HCT116 (cell line): Measurements from ENCODE around the gene CHRD. TPM values are rescaled to one million over a fixed set of nuclear protein-coding genes. Genes with fewer than 3 reads are reported as not detected.

Experiments
- ATAC-seq: fragments of 200-7000 bp; cut with Tn5 transposase; 2 replicates; pipeline ENCODE4 v1.9.1; 2020; ENCODE audit warnings: mild to moderate bottlenecking, moderate library complexity
- BruUV-seq: library from RNA; stranded (reverse); fragments of 400-500 nt; replicated peaks from 2 replicates; lab custom pipeline; 2021; lab: Mats Ljungman, UMichigan
- CTCF ChIA-PET: fragments of 300-600 bp; sonication (Branson Sonifier 250); formaldehyde crosslinking; loops from one replicate; lab custom pipeline; 2021; ENCODE audit warnings: antibody characterized with exemption; lab: Charles Lee
- POLR2A ChIA-PET: fragments of 300-600, 350-600 bp; sonication (Branson Sonifier 250); formaldehyde crosslinking; loops from one replicate; lab custom pipeline; 2021; ENCODE audit warnings: antibody characterized with exemption; lab: Charles Lee
- RAD21 ChIA-PET, 2 experiments: fragments of 300-600 bp; sonication (Branson Sonifier 250); formaldehyde crosslinking; loops; one replicate each; lab custom pipeline; 2023; ENCODE audit warnings: low total read pairs in 2 of 2; ENCODE audit not compliant: uncharacterized antibody in 2 of 2, unreplicated experiment in 2 of 2, low non-redundant PET in 1 of 2; lab: Charles Lee
- DNase-seq: peaks from one replicate; pipeline ENCODE4 v3.0.0-alpha.2; 2010; ENCODE audit warnings: low read depth, low spot score
- H2AFZ ChIP-seq: fragments of 200-600 bp; shearing (Covaris generic), sonication (generic); 2 replicates; pipeline ENCODE4 v1.6.1; 2017; ENCODE audit warnings: low read depth, mixed run types, mixed read lengths, antibody characterized with exemption, low read length; ENCODE audit not compliant: poor library complexity, severe bottlenecking
- H3K27ac ChIP-seq: 2 replicates; pipeline ENCODE4 v1.5.1; 2012; ENCODE audit warnings: low read depth, low read length
- H3K27me3 ChIP-seq: fragments of 200-600 bp; sonication (generic); 2 replicates; pipeline ENCODE4 v1.6.1; 2016; ENCODE audit warnings: mixed run types, low read length, mixed read lengths; ENCODE audit not compliant: insufficient read depth
- H3K36me3 ChIP-seq, 2 experiments: fragments of 200-500 bp in 1 of 2; fragments of 200-600 bp in 1 of 2; sonication (Bioruptor generic) in 1 of 2; sonication (generic) in 1 of 2; 2 replicates each; pipeline versions ENCODE4 v1.5.1 to v1.6.1; 2014 to 2016; ENCODE audit warnings: low read length in 2 of 2, inconsistent platforms in 1 of 2, mixed read lengths in 1 of 2, mixed run types in 1 of 2; ENCODE audit not compliant: insufficient read depth in 2 of 2, control insufficient read depth in 1 of 2
- H3K4me1 ChIP-seq, 2 experiments: fragments of 200-600 bp in 1 of 2; sonication (generic) in 1 of 2; 2 replicates each; pipeline versions ENCODE4 v1.5.1 to v1.6.1; 2012 to 2017; ENCODE audit warnings: low read length in 2 of 2, inconsistent platforms in 1 of 2, mild to moderate bottlenecking in 1 of 2, mixed read lengths in 1 of 2, mixed run types in 1 of 2, moderate library complexity in 1 of 2; ENCODE audit not compliant: insufficient read depth in 2 of 2, control insufficient read depth in 1 of 2
- H3K4me2 ChIP-seq: fragments of 200-600 bp; sonication (generic); 2 replicates; pipeline ENCODE4 v1.6.1; 2017; ENCODE audit warnings: mixed run types, low read length, mixed read lengths
- H3K4me3 ChIP-seq, 2 experiments: fragments of 200-600 bp in 1 of 2; sonication (generic) in 1 of 2; replicated peaks in 1 of 2; 2 replicates each; pipeline ENCODE4 v1.5.1; 2011 to 2016; ENCODE audit warnings: low read length in 2 of 2, control low read depth in 1 of 2, low read depth in 1 of 2, mild to moderate bottlenecking in 1 of 2, mixed read lengths in 1 of 2, mixed run types in 1 of 2
- H3K79me2 ChIP-seq: fragments of 200-600 bp; sonication (generic); 2 replicates; pipeline ENCODE4 v1.6.1; 2017; ENCODE audit warnings: mild to moderate bottlenecking, mixed run types, low read length, moderate library complexity, mixed read lengths; ENCODE audit not compliant: insufficient read depth
- H3K9ac ChIP-seq: fragments of 200-600 bp; sonication (generic); 2 replicates; pipeline ENCODE4 v1.6.1; 2016; ENCODE audit warnings: low read length, mixed read lengths
- H3K9me2 ChIP-seq: fragments of 200-600 bp; sonication (generic), shearing (Covaris generic); 2 replicates; pipeline ENCODE4 v1.6.1; 2017; ENCODE audit warnings: mixed run types, mild to moderate bottlenecking, moderate library complexity; ENCODE audit not compliant: insufficient read depth
- H3K9me3 ChIP-seq, 2 experiments: fragments of 200-500 bp in 1 of 2; fragments of 200-600 bp in 1 of 2; sonication (Bioruptor generic) in 1 of 2; sonication (generic) in 1 of 2; 2 replicates each; pipeline ENCODE4 v1.6.1; 2014 to 2017; ENCODE audit warnings: low read length in 2 of 2, mixed read lengths in 2 of 2, inconsistent platforms in 1 of 2, low read depth in 1 of 2, mild to moderate bottlenecking in 1 of 2, mixed run types in 1 of 2, moderate library complexity in 1 of 2; ENCODE audit not compliant: control insufficient read depth in 1 of 2, insufficient read depth in 1 of 2
- H4K20me1 ChIP-seq: fragments of 200-600 bp; sonication (generic), shearing (Covaris generic); 2 replicates; pipeline ENCODE4 v1.6.1; 2017; ENCODE audit warnings: mixed run types, mild to moderate bottlenecking, moderate library complexity; ENCODE audit not compliant: insufficient read depth
- ATF3 ChIP-seq: IDR thresholded peaks from 2 replicates; pipeline ENCODE4 v1.6.1; 2012
- CEBPB ChIP-seq: IDR thresholded peaks from 2 replicates; pipeline ENCODE4 v1.6.1; 2012; ENCODE audit warnings: low read depth
- EGR1 ChIP-seq: IDR thresholded peaks from 2 replicates; pipeline ENCODE4 v1.6.1; 2012; ENCODE audit warnings: low read depth
- ELF1 ChIP-seq: IDR thresholded peaks from 2 replicates; pipeline ENCODE4 v1.6.1; 2012; ENCODE audit warnings: low read depth, borderline replicate concordance
- EZH2 ChIP-seq: fragments of 200-600 bp; sonication (generic); IDR thresholded peaks from 2 replicates; pipeline ENCODE4 v1.6.1; 2017; ENCODE audit warnings: antibody characterized with exemption, mixed run types
- EZH2phosphoT487 ChIP-seq: fragments of 200-600 bp; IDR thresholded peaks from 2 replicates; pipeline ENCODE4 v1.6.1; 2018; ENCODE audit warnings: antibody characterized with exemption, borderline replicate concordance
- FOSL1 ChIP-seq: IDR thresholded peaks from 2 replicates; pipeline ENCODE4 v1.6.1; 2012; ENCODE audit warnings: low read depth
- JUND ChIP-seq: IDR thresholded peaks from 2 replicates; pipeline ENCODE4 v1.6.1; 2012
- POLR2AphosphoS5 ChIP-seq: IDR thresholded peaks from 2 replicates; pipeline ENCODE4 v1.6.1; 2011; ENCODE audit warnings: mild to moderate bottlenecking, low read depth, low read length, moderate library complexity
- SIN3A ChIP-seq: IDR thresholded peaks from 2 replicates; pipeline ENCODE4 v1.6.1; 2012; ENCODE audit warnings: low read depth
- SP1 ChIP-seq: IDR thresholded peaks from 2 replicates; pipeline ENCODE4 v1.6.1; 2012; ENCODE audit warnings: low read depth
- SRF ChIP-seq: IDR thresholded peaks from 2 replicates; pipeline ENCODE4 v1.6.1; 2012; ENCODE audit warnings: low read depth
- TCF7L2 ChIP-seq: IDR thresholded peaks from 2 replicates; pipeline ENCODE4 v1.7.0; 2011; ENCODE audit warnings: borderline replicate concordance, inconsistent platforms; ENCODE audit not compliant: insufficient read depth, insufficient read length; ENCODE audit errors: extremely low read depth
- YY1 ChIP-seq: IDR thresholded peaks from 2 replicates; pipeline ENCODE4 v1.6.1; 2011; ENCODE audit warnings: low read length, low read depth, moderate library complexity, mild to moderate bottlenecking; ENCODE audit not compliant: insufficient replicate concordance; ENCODE audit errors: extremely low read depth
- ZBTB33 ChIP-seq: IDR thresholded peaks from 2 replicates; pipeline ENCODE4 v1.6.1; 2011; ENCODE audit warnings: mild to moderate bottlenecking, low read length, moderate library complexity; ENCODE audit not compliant: insufficient replicate concordance; ENCODE audit errors: extremely low read depth
- ZNF274 ChIP-seq: fragments of 200-500 bp; sonication (Bioruptor generic); IDR thresholded peaks from 2 replicates; pipeline ENCODE4 v1.6.1; 2014; ENCODE audit warnings: mild to moderate bottlenecking, low read depth, low read length, inconsistent platforms
- intact Hi-C: fragments of 100-400 bp; cut with micrococcal nuclease; formaldehyde crosslinking; loops from 2 replicates; pipeline ENCODE4 v1.10.0; 2022
- total RNA-seq: library from RNA; stranded (reverse); gene quantifications from one replicate; pipeline ENCODE4 v1.2.1, GENCODE V29; 2021; ENCODE audit not compliant: unreplicated experiment
- TF ChIP-seq, protein P1 (sequence below): IDR thresholded peaks from 2 replicates; pipeline ENCODE4 v1.6.1; 2012

The CHRD gene
- total RNA-seq, 1 experiment from 2014 or later, result 8.0 TPM

- no peak overlapping the region for H2AFZ ChIP-seq
- RAD21 ChIA-PET, result no interaction called here
- CTCF ChIA-PET, result no interaction called here
Observed at GRCh38 chr3:184347321-184348056, 32.4 kb upstream of the CHRD start.

GRCh38 chr3:184348057-184348382, 31.8 kb upstream of the CHRD start:
- Histone ChIP-seq H3K27me3 (no peaks in the 10 kb centered on the region), H3K4me3 (no peak overlapping the region), H3K36me3 (peaks cover 5 to 7% of the 10 kb centered on the region in 2 experiments; a peak in 2 of 4 replicates), H3K9ac (no peak overlapping the region), H3K4me2 (no peak overlapping the region), H2AFZ (no peak overlapping the region), H3K4me1 (peaks cover 9 to 14% of the 10 kb centered on the region in 2 experiments), H3K27ac (no peak overlapping the region), H3K9me3 (no peaks in the 10 kb centered on the region), H4K20me1 (no peaks in the 10 kb centered on the region), H3K79me2 (no peaks in the 10 kb centered on the region), H3K9me2 (no peaks in the 10 kb centered on the region)
- POLR2A ChIA-PET, result no interaction called here
- ATAC-seq, result no peak
- intact Hi-C loops, result no loop called here
- CTCF ChIA-PET, result no interaction called here
- DNase-seq, result no peak
- RAD21 ChIA-PET, result no interaction called here
- BruUV-seq, result no TSS peak
- TF ChIP-seq EZH2phosphoT487 (no peak), EGR1 (no peak), CEBPB (no peak), YY1 (no peak), SP1 (no peak), SRF (no peak), SIN3A (no peak), JUND (no peak), EZH2 (no peak), ELF1 (no peak), POLR2AphosphoS5 (no peak), TCF7L2 (no peak), ZBTB33 (no peak)
- TF ChIP-seq, protein P1, sequence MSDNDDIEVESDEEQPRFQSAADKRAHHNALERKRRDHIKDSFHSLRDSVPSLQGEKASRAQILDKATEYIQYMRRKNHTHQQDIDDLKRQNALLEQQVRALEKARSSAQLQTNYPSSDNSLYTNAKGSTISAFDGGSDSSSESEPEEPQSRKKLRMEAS, result no peak

More at GRCh38 chr3:184347321-184348056, 32.4 kb upstream of the CHRD start:
- H3K4me3 ChIP-seq, result no peak overlapping the region
- intact Hi-C loops, result no loop called here
- TF ChIP-seq ZNF274 (no peak), ATF3 (no peak), ELF1 (no peak), FOSL1 (no peak), EGR1 (no peak), EZH2 (no peak), POLR2AphosphoS5 (0 out of 2 replicates have a peak, but pooled peaks have one; percentile 17), SRF (no peak)
- H3K79me2 ChIP-seq, result no peaks in the 10 kb centered on the region
- no peaks in the 10 kb centered on the region for H3K27me3 ChIP-seq
- ATAC-seq, result no peak
- no peaks in the 10 kb centered on the region for H4K20me1 ChIP-seq
- no peaks in the 10 kb centered on the region for H3K9me2 ChIP-seq
- DNase-seq, result no peak
- H3K9ac ChIP-seq, result no peak overlapping the region
- peaks cover 5 to 12% of the 10 kb centered on the region in 2 experiments; a peak in 2 of 4 replicates for H3K36me3 ChIP-seq
- no peak overlapping the region for H3K4me2 ChIP-seq
- BruUV-seq, result TSS peak; percentile 24
- POLR2A ChIA-PET, result no interaction called here
- peaks cover 9 to 14% of the 10 kb centered on the region in 2 experiments for H3K4me1 ChIP-seq
- H3K27ac ChIP-seq, result no peak overlapping the region
- no peaks in the 10 kb centered on the region for H3K9me3 ChIP-seq
